HG02852 (cell line): ENCODE results near the gene TSPEAR.
"Not testable (repeated sequence)": the region's sequence is repeated elsewhere in the genome, so short reads cannot be mapped to it uniquely, and the experiment has no call there.

Source experiments
- ATAC-seq: cut with Tn5 transposase; IDR thresholded peaks from one replicate; pipeline ENCODE4 v1.9.1; 2021; ENCODE audit warnings: mild to moderate bottlenecking, moderate library complexity; ENCODE audit not compliant: unreplicated experiment

Gene TSPEAR

GRCh38 chr21:44555200-44555875, 156.0 kb downstream of the TSPEAR start:
- no peak for ATAC-seq

GRCh38 chr21:44552681-44553080, 158.7 kb downstream of the TSPEAR start:
- no peak for ATAC-seq

GRCh38 chr21:44552136-44552535, 159.2 kb downstream of the TSPEAR start:
- ATAC-seq: no peak

- ATAC-seq: no peak
Measured at GRCh38 chr21:44551340-44551961, 159.9 kb downstream of the TSPEAR start, which contains the start of gene KRTAP10-2. Gene KRTAP10-2 (minus strand): TSS chr21:44551505. CDS start chr21:44551458, 47 bp downstream.

GRCh38 chr21:44550807-44551206, 160.6 kb downstream of the TSPEAR start:
- ATAC-seq: no peak

GRCh38 chr21:44550285-44550684, 161.1 kb downstream of the TSPEAR start:
- not testable (repeated sequence) for ATAC-seq

GRCh38 chr21:44549525-44550211, 161.7 kb downstream of the TSPEAR start:
- ATAC-seq: no peak

- ATAC-seq: no peak
Measured at GRCh38 chr21:44548922-44549321, 162.4 kb downstream of the TSPEAR start.

- ATAC-seq: no peak
Measured at GRCh38 chr21:44548381-44548780, 163.0 kb downstream of the TSPEAR start.

- no peak for ATAC-seq
Measured at GRCh38 chr21:44547656-44548331, 163.6 kb downstream of the TSPEAR start.

GRCh38 chr21:44544566-44544965, 166.8 kb downstream of the TSPEAR start:
- no peak for ATAC-seq

- no peak for ATAC-seq
Measured at GRCh38 chr21:44542716-44543115, 168.7 kb downstream of the TSPEAR start.

GRCh38 chr21:44540741-44541288, 170.6 kb downstream of the TSPEAR start:
- no peak for ATAC-seq

- ATAC-seq: no peak
Measured at GRCh38 chr21:44539991-44540666, 171.2 kb downstream of the TSPEAR start, which contains the start of gene KRTAP10-1. Gene KRTAP10-1 (minus strand): TSS chr21:44540195. CDS start chr21:44540150, 45 bp downstream.

GRCh38 chr21:44539046-44539445, 172.3 kb downstream of the TSPEAR start:
- no peak for ATAC-seq

- ATAC-seq: no peak
Measured at GRCh38 chr21:44537930-44538911, 173.2 kb downstream of the TSPEAR start.

GRCh38 chr21:44535963-44536362, 175.4 kb downstream of the TSPEAR start:
- ATAC-seq: no peak

- no peak for ATAC-seq
Measured at GRCh38 chr21:44534688-44535087, 176.7 kb downstream of the TSPEAR start.
